ENCODE data around the gene GGA1. TPM values are rescaled to one million over a fixed set of nuclear protein-coding genes. Genes with fewer than 3 reads are reported as not detected.

The GGA1 gene
- total and polyA plus RNA-seq, 2 donors (not counting 1 experiment from before 2014, with no cell fraction given) = 137 to 154 TPM

DNA sequence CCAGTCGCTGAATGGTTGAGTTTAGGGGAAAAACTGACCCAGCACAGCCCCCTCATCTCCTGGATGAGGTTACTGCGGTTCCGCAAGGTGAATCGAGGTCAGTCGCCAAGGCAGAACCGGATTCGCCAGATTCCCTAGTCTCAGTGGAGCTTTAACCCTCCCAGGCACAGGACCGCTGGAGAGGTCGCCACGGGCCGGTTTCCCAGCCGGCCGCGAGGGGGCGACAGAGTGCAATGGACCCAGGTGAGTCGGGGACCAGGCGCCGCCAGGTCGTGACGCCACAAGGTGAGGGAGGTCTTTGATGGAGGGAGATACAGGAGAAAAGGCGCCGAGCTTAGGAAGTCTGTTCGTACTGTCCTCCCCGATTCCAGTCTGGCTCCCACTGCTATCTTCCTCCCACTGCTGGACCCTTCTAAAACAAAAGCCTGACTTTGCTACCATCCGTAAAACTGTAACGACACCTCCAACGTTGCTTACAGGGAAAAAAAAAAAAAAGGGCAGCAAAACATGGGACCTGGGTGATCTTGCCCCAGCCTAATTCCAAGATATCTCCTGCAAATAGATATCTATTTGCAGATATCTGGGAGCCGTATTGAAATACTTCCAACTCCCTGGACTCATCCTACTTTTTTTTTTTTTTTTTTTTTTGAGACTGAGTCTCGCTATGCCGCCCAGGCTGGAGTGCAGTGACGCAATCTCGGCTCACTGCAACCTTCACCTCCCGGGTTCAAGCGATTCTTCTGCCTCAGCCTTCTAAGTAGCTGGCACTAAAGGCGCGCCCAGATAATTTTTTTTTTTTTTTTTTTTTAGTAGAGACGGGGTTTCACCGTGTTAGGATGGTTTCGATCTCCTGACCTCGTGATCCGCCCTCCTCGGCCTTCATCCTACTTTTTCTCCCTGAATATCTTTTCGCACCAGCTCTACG lies 1.4 kb upstream of the GGA1 start:
- Mint-ChIP-seq H3K27me3 (peaks cover 12% of the 10 kb centered on the region), H3K9me3 (ENCODE audit: insufficient read depth) (no peaks in the 10 kb centered on the region), H3K27ac (peak overlapping the region; percentile 98), H3K4me3 (peak overlapping the region; percentile 92), H3K4me1 (peaks cover 33% of the 10 kb centered on the region)
- peak; percentile 28 for ATAC-seq (ENCODE audit: low read depth)
- peaks cover 9% of the 10 kb centered on the region for H4K20me1 ChIP-seq (ENCODE audit: control insufficient read depth, insufficient read depth, low read length, poor library complexity, severe bottlenecking)
- peaks cover 34% of the 10 kb centered on the region for H3K79me2 ChIP-seq (ENCODE audit: control insufficient read depth, insufficient read depth, low read length)
- peak; percentile 92 for DNase-seq
- peaks cover 26 to 36% of the 10 kb centered on the region in 2 donors for H3K4me1 ChIP-seq (ENCODE audit: control insufficient read depth in 2 of 2, insufficient read depth in 2 of 2, low read length in 2 of 2)
- CTCF ChIA-PET = interaction anchor here (0.6 to 30.7 kb wide), 36 partner anchors 8 to 1713 kb away, joined by 3 to 620 read pairs (median 5); partner anchors contain the start of genes LGALS1, MFNG, NOL12 and PDXP
- no peaks in the 10 kb centered on the region for H3K36me3 ChIP-seq (replicated peaks in 1 of 2; ENCODE audit: control extremely low read depth in 1 of 2, control insufficient read depth in 1 of 2, extremely low read depth in 1 of 2, insufficient read depth in 2 of 2, low read length in 1 of 2)
- H3K27ac ChIP-seq (ENCODE audit: low read length in 2 of 2) = peak overlapping the region; percentile 94 to 99
- TF ChIP-seq, protein P1, sequence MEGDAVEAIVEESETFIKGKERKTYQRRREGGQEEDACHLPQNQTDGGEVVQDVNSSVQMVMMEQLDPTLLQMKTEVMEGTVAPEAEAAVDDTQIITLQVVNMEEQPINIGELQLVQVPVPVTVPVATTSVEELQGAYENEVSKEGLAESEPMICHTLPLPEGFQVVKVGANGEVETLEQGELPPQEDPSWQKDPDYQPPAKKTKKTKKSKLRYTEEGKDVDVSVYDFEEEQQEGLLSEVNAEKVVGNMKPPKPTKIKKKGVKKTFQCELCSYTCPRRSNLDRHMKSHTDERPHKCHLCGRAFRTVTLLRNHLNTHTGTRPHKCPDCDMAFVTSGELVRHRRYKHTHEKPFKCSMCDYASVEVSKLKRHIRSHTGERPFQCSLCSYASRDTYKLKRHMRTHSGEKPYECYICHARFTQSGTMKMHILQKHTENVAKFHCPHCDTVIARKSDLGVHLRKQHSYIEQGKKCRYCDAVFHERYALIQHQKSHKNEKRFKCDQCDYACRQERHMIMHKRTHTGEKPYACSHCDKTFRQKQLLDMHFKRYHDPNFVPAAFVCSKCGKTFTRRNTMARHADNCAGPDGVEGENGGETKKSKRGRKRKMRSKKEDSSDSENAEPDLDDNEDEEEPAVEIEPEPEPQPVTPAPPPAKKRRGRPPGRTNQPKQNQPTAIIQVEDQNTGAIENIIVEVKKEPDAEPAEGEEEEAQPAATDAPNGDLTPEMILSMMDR (IDR thresholded peaks at IDR 0.05) = peak; percentile 99
- TF ChIP-seq EZH2 (IDR thresholded peaks at IDR 0.05; ENCODE audit: borderline replicate concordance, insufficient read depth, low read depth, low read length, poor library complexity, severe bottlenecking) = no peak
- H3K4me3 ChIP-seq (ENCODE audit: control extremely low read depth in 1 of 5, extremely low read depth in 1 of 5, insufficient read depth in 1 of 5, low read depth in 2 of 5, low read length in 4 of 5) = peak overlapping the region; percentile 56 to 89 (median 66)
- WGBS (ENCODE audit: insufficient coverage) = 3% methylated on average over 29 of the region's 44 CpGs
- peaks cover 0 to 2% (median 0%) of the 10 kb centered on the region in 4 experiments for H3K27me3 ChIP-seq (replicated peaks in 1 of 4; ENCODE audit: control extremely low read depth in 1 of 4, control insufficient read depth in 3 of 4, insufficient read depth in 4 of 4, low read length in 3 of 4)
- H3K9ac ChIP-seq (ENCODE audit: low read length) = peak overlapping the region; percentile 63
- POLR2A ChIA-PET = interaction anchor here (0.5 to 4.5 kb wide), 23 partner anchors 10 to 1248 kb away, joined by 3 to 43 read pairs (median 5); partner anchors contain the start of genes LGALS1, MICALL1, NOL12 and PDXP
- H2AFZ ChIP-seq (ENCODE audit: insufficient read depth, low read depth, low read length, poor library complexity, severe bottlenecking) = peak overlapping the region; percentile 37
- intact Hi-C loops (cut with micrococcal nuclease) = loop anchor here (1.0 to 10.0 kb wide), 5 partner anchors 74 to 898 kb away; partner anchors contain the start of genes CSNK1E and DDX17
- peak overlapping the region; percentile 92 for H3K4me2 ChIP-seq (replicated peaks; ENCODE audit: low read depth, low read length, poor library complexity, severe bottlenecking)
- H3K9me3 ChIP-seq (ENCODE audit: control extremely low read depth in 1 of 3, control insufficient read depth in 2 of 3, insufficient read depth in 1 of 3, low read length in 2 of 3) = no peaks in the 10 kb centered on the region

All from B cell (primary cell).